Measurements from ENCODE around the gene CABP2.

CABP2 gene

DNA sequence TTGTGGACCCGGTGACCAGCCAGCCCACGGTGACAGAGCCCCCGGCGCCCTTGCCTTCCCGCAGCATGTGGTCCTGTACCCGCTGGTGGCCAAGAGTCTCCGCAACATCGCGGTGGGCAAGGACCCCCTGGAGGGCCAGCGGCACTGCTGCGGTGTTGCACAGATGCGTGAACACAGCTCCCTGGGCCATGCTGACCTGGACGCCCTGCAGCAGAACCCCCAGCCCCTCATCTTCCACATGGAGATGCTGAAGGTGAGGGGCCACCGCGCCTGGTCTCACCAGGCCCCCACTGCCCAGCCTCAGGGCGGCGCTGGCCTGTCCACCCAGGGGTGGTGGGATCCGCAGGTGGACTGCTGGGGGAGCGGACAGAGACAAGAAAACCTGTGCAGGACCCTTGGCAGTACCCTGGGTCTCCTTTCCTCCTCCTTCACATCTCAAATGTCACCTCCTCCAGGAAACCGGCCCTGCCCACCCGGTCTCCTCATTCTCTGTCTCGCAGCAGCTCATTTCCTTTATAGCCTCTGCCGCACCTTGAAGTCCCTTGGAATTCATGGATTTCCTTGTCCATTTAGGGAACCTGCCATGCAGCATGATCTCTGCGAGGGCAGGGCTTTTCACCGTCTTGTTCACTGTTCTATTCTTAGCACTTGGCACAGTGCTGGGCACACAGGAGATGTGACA, 33.9 kb downstream of the CABP2 start:
- TF ChIP-seq CTCF (IDR thresholded peaks at IDR 0.05) = no peak

DNA sequence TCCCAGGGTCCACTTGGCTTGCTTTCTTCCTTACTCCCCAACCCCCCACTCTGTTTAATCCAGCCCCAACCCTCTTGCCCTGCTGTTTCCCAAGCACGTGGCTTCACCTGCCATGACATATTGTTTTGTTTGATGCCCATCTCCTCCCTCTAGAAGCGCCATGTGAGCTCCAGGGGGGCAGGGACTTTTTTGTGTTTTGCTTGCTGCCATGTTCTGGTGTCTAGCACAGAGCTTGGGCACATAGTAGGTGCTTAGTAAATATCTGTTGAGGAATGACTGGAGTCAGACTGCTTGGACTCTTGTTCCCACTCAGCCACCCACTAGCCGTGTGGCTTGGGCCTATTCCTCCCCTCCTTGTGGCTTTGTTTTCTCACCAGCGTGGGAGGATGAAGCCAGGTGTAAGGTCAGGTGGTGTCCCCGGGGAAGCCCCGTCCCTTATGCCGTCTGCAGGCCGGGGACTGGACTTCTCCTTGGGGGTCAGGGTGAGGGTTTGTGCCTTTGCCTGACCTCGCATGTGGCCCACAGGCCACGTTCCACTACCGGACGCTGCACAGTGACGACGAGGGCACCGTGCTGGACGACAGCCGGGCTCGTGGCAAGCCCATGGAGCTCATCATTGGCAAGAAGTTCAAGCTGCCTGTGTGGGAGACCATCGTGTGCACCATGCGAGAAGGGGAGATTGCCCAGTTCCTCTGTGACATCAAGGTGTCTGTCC, 36.6 kb downstream of the CABP2 start:
- TF ChIP-seq CTCF (IDR thresholded peaks at IDR 0.05) = no peak

DNA sequence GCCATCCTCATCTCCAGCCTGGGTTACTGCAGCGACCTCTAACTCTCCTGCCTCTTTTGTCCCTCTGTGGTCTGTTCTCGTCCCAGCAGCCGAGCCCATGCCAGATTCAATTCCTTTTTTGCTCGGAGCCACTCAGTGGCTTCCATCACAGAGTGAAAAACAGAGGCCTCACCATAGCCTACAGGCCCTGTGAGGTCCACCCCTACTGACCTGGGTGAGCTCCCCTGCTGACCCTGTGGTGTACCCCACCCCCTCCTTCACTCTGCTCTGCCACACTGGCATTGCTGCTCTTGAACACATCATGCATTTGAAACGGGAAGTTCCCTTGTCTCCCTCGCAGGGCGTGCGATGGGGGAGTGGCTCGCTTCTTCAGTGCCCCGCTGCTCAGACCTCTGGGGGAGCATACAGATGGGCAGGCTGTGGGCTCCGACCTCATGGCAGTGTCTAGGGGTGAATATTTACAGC, 38.4 kb downstream of the CABP2 start:
- no peak for TF ChIP-seq CTCF (IDR thresholded peaks at IDR 0.05)

DNA sequence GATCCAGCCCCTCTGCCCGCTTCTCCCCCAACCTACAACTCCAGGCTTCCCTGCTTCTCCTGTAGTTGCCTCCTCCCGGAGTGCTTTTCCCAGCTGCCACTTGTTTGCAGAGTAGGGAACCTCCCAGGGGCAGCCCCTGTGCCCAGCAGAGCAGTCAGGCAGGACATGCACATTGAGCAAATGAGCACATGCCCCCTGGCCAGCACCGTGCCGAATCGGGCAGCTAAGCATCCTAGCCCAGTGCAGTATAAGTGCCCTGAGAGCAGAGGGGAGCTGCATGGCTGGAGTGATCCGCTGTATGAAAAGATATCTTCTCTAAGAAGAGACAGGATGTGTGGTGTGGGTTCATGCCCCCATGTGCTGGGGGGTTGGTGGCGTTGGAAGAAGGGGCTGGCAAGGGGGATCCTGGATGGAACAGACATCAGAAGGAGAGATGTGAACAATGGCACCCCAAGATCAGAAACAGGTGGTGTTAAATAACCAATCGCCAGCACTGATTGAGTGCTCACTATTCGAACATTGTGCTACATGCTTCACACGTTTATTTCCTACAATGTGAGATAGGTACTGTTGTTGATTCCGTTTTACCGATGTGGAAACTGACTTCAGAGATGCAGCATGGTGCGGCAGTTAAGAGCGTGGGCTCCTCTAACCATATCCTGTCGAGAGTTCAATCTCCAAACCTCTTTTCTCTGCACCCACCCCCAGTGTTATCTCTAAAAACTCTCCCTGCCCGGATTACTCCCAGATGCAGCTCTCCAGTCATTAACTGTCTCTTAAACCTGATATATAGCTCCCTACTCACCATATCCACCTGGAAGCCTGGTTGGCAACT, 39.2 kb downstream of the CABP2 start:
- no peak for TF ChIP-seq CTCF (IDR thresholded peaks at IDR 0.05)

- no peak for TF ChIP-seq CTCF (IDR thresholded peaks at IDR 0.05)
Measured at GRCh38 chr11:67482827-67483798, 40.1 kb downstream of the CABP2 start, which contains the start of gene AIP. Gene AIP (plus strand): TSS chr11:67483026. CDS start chr11:67483159, 133 bp downstream.

GRCh38 chr11:67482275-67482826, 40.9 kb downstream of the CABP2 start:
- TF ChIP-seq CTCF (IDR thresholded peaks at IDR 0.05) = no peak

Measured in LNCAP (cell line).